Measurements from ENCODE around the gene B4GALNT4.

The B4GALNT4 gene

DNA sequence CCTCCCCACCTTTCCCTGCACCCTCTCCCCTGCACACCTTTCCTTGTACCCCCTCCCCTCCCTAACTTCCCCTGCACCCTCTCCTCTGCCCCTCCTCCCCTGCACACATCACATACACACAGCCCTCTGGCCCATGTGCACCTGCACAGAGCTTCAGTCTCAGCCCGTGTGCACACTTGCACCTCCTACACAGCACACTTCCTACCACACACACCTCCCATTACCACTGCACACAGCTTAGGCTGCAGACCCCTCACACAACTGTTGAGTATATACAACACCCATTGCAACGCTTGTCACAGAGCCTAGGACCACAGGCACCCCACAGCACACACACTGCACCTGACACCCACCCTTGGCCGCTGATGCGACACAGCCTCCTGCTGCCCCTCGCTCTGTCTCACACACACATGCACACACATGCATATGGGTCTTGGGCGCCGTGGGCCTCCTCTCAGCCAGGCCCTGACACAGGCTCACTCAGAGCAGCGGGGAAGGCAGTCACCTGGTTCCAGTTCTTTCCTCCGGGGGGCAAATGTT, 45.1 kb downstream of the B4GALNT4 start:
- H3K36me3 ChIP-seq (ENCODE audit: insufficient read depth, low read length) = no peaks in the 10 kb centered on the region
- no peak overlapping the region for H3K4me3 ChIP-seq (ENCODE audit: low read length)
- no peak overlapping the region for H3K9ac ChIP-seq (ENCODE audit: low read depth, low read length)
- H3K27ac ChIP-seq (ENCODE audit: low read depth, low read length) = no peak overlapping the region
- H3K9me3 ChIP-seq (ENCODE audit: insufficient read depth, low read depth, low read length) = no peaks in the 10 kb centered on the region
- H3K4me1 ChIP-seq (ENCODE audit: insufficient read depth, low read length) = 0 out of 2 replicates have a peak, but pooled peaks cover 3% of the 10 kb centered on the region
- 83% methylated on average over 9 of the region's 9 CpGs for WGBS
- peaks cover 34% of the 10 kb centered on the region for H3K27me3 ChIP-seq (ENCODE audit: insufficient read depth, low read length)

- Histone ChIP-seq H3K4me3 (ENCODE audit: low read length) (peak overlapping the region; percentile 68), H3K27ac (ENCODE audit: low read depth, low read length) (no peak overlapping the region), H3K27me3 (ENCODE audit: insufficient read depth, low read length) (peaks cover 34% of the 10 kb centered on the region), H3K9me3 (ENCODE audit: insufficient read depth, low read depth, low read length) (no peaks in the 10 kb centered on the region), H3K36me3 (ENCODE audit: insufficient read depth, low read length) (no peaks in the 10 kb centered on the region), H3K9ac (ENCODE audit: low read depth, low read length) (no peak overlapping the region), H3K4me1 (ENCODE audit: insufficient read depth, low read length) (0 out of 2 replicates have a peak, but pooled peaks cover 3% of the 10 kb centered on the region)
- WGBS = 80% methylated on average over 5 of the region's 5 CpGs
Measured at GRCh38 chr11:415640-416041, 46.3 kb downstream of the B4GALNT4 start.

DNA sequence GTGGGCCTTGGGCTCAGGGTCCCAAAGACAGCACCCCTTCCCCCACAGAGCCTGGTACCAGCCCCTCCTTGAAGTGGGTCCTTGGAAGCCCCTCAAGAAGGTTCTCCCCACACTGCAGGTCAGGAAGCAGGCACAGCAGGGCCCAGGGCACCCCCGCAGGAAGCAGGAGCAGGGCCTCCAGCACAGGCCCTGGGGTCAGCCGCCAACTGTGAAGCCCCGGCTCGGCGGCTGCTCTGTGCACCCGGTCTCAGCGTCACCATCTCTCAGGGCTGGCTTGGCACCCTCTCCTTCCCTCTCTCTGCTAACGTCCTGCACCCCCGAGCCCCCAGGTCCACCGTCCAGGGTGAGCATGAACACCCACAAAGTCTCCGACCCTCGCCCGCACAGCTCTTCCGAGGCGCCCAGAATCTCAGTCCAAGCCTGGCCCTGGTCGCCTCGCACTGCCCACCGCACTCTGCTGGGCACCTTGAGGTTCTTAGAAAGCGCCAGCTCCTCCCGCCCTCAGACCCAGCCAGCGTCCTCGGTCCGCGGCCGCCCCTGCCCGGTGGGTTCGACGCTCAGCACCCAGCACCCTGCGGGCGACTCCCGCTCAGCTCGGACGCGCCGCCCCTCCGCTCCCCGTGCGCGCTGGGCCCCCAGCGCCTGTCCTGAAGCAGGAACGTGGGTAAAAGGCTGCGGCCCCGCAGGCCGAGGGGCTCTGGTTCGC, 46.9 kb downstream of the B4GALNT4 start:
- peak overlapping the region; percentile 68 for H3K4me3 ChIP-seq (ENCODE audit: low read length)
- no peaks in the 10 kb centered on the region for H3K36me3 ChIP-seq (ENCODE audit: insufficient read depth, low read length)
- WGBS = 28% methylated on average over 45 of the region's 45 CpGs
- no peak overlapping the region for H3K27ac ChIP-seq (ENCODE audit: low read depth, low read length)
- peaks cover 34% of the 10 kb centered on the region for H3K27me3 ChIP-seq (ENCODE audit: insufficient read depth, low read length)
- H3K9me3 ChIP-seq (ENCODE audit: insufficient read depth, low read depth, low read length) = no peaks in the 10 kb centered on the region
- H3K9ac ChIP-seq (ENCODE audit: low read depth, low read length) = peak overlapping the region; percentile 65
- 0 out of 2 replicates have a peak, but pooled peaks cover 3% of the 10 kb centered on the region for H3K4me1 ChIP-seq (ENCODE audit: insufficient read depth, low read length)

DNA sequence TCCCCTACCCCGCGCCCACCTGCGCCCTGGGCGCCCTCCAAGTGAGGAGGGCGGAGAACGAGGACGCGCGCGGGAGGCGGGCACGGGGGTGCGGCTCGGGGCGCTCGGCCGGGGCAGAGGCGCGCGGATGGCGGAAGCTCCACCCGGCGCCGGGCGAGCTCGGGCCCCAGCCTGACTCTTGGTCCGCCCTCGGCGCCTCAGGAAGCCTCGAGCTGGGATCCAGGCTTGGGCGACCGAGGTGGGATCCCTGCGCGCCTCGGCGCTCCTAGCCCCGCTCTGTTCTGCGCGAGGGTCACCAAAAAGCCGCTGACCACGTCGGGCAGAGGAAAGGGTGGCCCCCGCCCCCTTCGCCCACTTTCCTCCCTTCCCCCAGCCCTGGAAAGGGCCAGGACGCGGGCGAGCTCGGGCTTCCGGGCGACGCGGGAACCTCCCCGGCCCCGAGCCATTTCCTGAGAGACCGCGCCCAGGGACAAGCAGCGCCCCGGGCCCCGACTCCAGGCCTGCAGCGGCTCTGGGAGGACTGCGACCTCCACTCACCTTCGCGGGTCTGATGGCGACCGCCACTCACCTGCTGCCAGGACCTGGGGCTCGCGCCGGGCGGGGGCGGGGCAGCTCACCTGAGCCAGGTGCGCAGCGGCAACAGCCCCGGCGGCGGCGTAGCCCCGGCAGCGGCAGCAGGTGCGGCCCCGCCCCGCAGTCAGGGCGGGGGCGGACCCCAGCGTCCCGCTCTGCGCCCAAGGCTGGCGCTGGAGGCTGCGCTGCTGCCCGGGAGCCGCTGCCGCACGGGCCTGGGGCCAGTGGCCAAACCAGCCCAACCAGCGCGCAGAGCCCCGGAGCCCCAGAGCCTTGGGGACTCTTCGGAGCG, 47.7 kb downstream of the B4GALNT4 start:
- 1% methylated on average over 97 of the region's 97 CpGs for WGBS
- Histone ChIP-seq H3K4me3 (ENCODE audit: low read length) (peak overlapping the region; percentile 68), H3K27me3 (ENCODE audit: insufficient read depth, low read length) (peaks cover 34% of the 10 kb centered on the region), H3K9ac (ENCODE audit: low read depth, low read length) (peak overlapping the region; percentile 65), H3K27ac (ENCODE audit: low read depth, low read length) (0 out of 2 replicates have a peak overlapping the region, but pooled peaks have one; percentile 41), H3K9me3 (ENCODE audit: insufficient read depth, low read depth, low read length) (no peaks in the 10 kb centered on the region), H3K36me3 (ENCODE audit: insufficient read depth, low read length) (no peaks in the 10 kb centered on the region), H3K4me1 (ENCODE audit: insufficient read depth, low read length) (0 out of 2 replicates have a peak, but pooled peaks cover 3% of the 10 kb centered on the region)

DNA sequence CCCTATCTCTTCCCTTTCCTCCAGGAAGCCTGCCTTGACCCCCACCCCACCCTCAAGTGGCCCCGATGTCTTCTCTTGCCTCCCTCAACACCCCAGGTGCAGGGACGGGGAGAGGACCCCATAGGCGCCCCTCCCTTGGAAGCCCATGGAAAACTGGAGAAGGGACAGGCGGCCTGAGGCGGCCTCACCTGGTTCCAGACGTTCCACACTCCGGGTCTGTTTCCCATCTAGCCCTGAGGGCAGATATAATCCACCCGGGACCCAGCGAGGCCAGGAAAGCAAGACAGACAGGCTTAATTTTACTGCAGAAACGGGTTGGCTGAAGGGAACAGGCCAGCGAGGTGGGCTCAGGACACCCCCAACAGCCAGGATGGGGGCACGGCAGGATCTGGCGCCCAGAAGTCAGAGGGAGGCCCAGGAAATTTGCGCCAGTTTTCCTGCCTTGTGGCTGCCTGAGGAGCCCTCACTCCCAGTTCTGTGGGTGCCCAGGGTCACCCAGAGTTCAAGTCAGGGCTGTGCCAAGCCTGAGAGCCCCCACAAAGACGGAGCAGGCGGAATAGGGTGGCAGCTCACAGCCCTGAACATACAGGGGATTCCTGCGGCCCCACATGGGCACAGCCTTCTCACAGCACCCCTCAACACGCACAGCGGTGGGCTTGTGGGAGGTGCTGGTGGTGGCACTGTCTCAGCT, 48.5 kb downstream of the B4GALNT4 start:
- WGBS = 73% methylated on average over 19 of the region's 19 CpGs
- peaks cover 34% of the 10 kb centered on the region for H3K27me3 ChIP-seq (ENCODE audit: insufficient read depth, low read length)
- H3K4me3 ChIP-seq (ENCODE audit: low read length) = peak overlapping the region; percentile 68
- H3K36me3 ChIP-seq (ENCODE audit: insufficient read depth, low read length) = no peaks in the 10 kb centered on the region
- H3K4me1 ChIP-seq (ENCODE audit: insufficient read depth, low read length) = 0 out of 2 replicates have a peak, but pooled peaks cover 3% of the 10 kb centered on the region
- no peaks in the 10 kb centered on the region for H3K9me3 ChIP-seq (ENCODE audit: insufficient read depth, low read depth, low read length)
- H3K27ac ChIP-seq (ENCODE audit: low read depth, low read length) = no peak overlapping the region
- H3K9ac ChIP-seq (ENCODE audit: low read depth, low read length) = peak overlapping the region; percentile 65; the same call in 1 of the 2 replicates

DNA sequence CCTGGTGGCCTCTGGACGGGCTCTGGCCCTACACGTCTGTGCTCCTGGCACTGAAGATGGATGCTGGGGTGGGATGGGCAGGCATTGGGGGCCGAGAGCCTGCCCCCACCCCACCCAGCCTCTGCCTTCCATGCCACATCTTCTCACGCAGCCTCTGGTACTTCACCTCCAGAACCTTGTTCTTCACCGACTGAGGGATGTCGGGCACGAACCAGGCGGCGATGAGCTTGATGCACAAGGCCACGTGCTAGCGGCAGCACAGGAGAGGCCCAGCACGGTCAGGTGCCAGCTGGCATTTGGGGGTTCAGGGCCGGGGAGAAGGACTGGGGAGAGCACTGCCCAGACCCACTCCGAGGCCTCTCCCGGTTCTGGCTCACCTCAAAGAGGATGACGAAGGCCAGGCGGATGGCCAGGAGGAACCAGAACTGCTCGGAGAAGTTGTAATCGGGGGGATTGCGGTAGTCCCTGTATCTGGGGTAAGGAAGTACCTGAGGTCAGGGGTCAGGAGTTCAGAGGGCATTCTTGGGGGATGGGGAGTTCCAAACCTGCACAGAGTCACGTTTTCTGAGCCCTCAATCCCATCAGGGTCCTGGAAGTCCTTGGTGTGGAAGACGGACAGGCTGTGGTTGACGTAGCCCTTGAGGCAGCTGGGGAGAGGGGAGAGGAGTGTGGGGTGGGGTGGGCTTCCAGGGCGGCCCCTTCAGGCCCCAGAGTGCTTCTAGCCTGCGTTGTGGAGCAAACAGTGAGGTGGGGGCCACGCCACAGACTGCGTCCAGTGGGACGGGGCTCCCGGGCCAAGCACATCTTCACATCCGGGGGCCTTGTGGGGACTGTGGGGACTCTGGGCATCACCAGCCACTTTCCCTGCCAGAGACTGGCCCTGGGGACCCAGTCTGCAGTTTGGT, 49.3 kb downstream of the B4GALNT4 start:
- H3K4me3 ChIP-seq (ENCODE audit: low read length) = no peak overlapping the region
- no peaks in the 10 kb centered on the region for H3K9me3 ChIP-seq (ENCODE audit: insufficient read depth, low read depth, low read length)
- H3K27me3 ChIP-seq (ENCODE audit: insufficient read depth, low read length) = peaks cover 34% of the 10 kb centered on the region
- H3K27ac ChIP-seq (ENCODE audit: low read depth, low read length) = no peak overlapping the region
- no peak overlapping the region for H3K9ac ChIP-seq (ENCODE audit: low read depth, low read length)
- WGBS = 94% methylated on average over 30 of the region's 30 CpGs
- H3K36me3 ChIP-seq (ENCODE audit: insufficient read depth, low read length) = no peaks in the 10 kb centered on the region
- H3K4me1 ChIP-seq (ENCODE audit: insufficient read depth, low read length) = 0 out of 2 replicates have a peak, but pooled peaks cover 3% of the 10 kb centered on the region

- H3K9me3 ChIP-seq (ENCODE audit: insufficient read depth, low read depth, low read length) = no peaks in the 10 kb centered on the region
- no peak overlapping the region for H3K4me3 ChIP-seq (ENCODE audit: low read length)
- 86% methylated on average over 20 of the region's 20 CpGs for WGBS
- H3K4me1 ChIP-seq (ENCODE audit: insufficient read depth, low read length) = 0 out of 2 replicates have a peak, but pooled peaks cover 3% of the 10 kb centered on the region
- H3K36me3 ChIP-seq (ENCODE audit: insufficient read depth, low read length) = no peaks in the 10 kb centered on the region
- H3K9ac ChIP-seq (ENCODE audit: low read depth, low read length) = no peak overlapping the region
- H3K27me3 ChIP-seq (ENCODE audit: insufficient read depth, low read length) = peaks cover 37% of the 10 kb centered on the region
- no peak overlapping the region for H3K27ac ChIP-seq (ENCODE audit: low read depth, low read length)
Measured at GRCh38 chr11:419248-420005, 50.1 kb downstream of the B4GALNT4 start.

DNA sequence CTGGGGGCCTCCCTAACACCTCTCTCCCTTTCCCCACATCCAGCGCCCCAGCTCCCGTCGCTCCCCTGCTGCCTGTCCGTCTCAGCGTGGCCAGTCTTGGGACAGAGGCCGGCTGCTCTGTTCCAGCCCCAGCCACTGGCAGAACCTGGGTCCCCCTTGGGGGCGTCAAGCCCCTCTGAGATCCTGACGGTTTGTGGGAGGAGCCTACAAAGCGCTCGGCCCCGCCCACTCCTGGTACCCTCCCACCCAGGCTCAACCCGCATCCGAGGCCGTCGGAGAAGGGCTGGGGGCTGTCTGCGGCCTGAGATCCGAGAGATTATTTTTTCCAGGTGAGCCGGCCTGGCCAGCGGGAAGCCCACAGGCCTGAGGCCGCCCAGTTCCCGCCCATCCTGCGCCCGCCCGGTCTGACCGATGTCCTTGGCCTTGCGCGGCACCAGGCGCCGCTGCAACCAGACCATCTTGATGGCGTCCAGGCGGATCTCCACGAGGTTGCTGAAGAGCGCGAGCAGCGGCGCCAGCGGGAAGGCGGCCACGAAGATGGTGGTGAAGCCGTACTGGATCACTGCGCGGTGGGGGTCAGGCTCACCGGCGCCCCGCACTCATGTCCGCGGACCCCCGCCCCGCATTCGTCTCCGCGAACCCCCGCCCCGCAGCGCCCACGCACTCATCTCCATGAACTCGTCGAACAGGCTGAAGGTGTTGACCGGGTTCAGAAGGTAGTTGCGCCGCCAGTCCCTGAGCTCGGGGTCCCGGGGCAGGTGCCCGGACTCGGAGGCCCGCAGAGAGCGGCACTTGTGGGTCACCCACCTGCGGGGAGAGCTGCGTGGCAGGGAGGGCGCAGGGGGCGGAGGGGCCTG, 51.0 kb downstream of the B4GALNT4 start:
- H3K27me3 ChIP-seq (ENCODE audit: insufficient read depth, low read length) = peaks cover 43% of the 10 kb centered on the region
- no peak overlapping the region for H3K27ac ChIP-seq (ENCODE audit: low read depth, low read length)
- H3K9me3 ChIP-seq (ENCODE audit: insufficient read depth, low read depth, low read length) = no peaks in the 10 kb centered on the region
- H3K4me1 ChIP-seq (ENCODE audit: insufficient read depth, low read length) = 0 out of 2 replicates have a peak, but pooled peaks cover 2% of the 10 kb centered on the region
- no peak overlapping the region for H3K4me3 ChIP-seq (ENCODE audit: low read length)
- no peaks in the 10 kb centered on the region for H3K36me3 ChIP-seq (ENCODE audit: insufficient read depth, low read length)
- H3K9ac ChIP-seq (ENCODE audit: low read depth, low read length) = no peak overlapping the region
- WGBS = 93% methylated on average over 71 of the region's 71 CpGs

- Histone ChIP-seq H3K9me3 (ENCODE audit: insufficient read depth, low read depth, low read length) (no peaks in the 10 kb centered on the region), H3K27me3 (ENCODE audit: insufficient read depth, low read length) (peaks cover 39% of the 10 kb centered on the region), H3K27ac (ENCODE audit: low read depth, low read length) (no peak overlapping the region), H3K4me1 (ENCODE audit: insufficient read depth, low read length) (no peaks in the 10 kb centered on the region), H3K4me3 (ENCODE audit: low read length) (no peak overlapping the region), H3K36me3 (ENCODE audit: insufficient read depth, low read length) (no peaks in the 10 kb centered on the region), H3K9ac (ENCODE audit: low read depth, low read length) (no peak overlapping the region)
- WGBS = 95% methylated on average over 21 of the region's 21 CpGs
Measured at GRCh38 chr11:420911-421321, 51.6 kb downstream of the B4GALNT4 start.
